Measurements from ENCODE around the gene IQSEC1. TPM values are rescaled to one million over a fixed set of nuclear protein-coding genes. Genes with fewer than 3 reads are reported as not detected.

IQSEC1 gene
- polyA plus RNA-seq, 3 donors = 29.8 to 35.8 (median 35.5) TPM

- no peak for DNase-seq (ENCODE audit: extremely low read depth in 1 of 11, low read depth in 9 of 11, low spot score in 4 of 11)
Observed at GRCh38 chr3:13015286-13016082, 57.7 kb downstream of the IQSEC1 start.

- no peak for DNase-seq (ENCODE audit: extremely low read depth in 1 of 11, low read depth in 9 of 11, low spot score in 4 of 11)
Observed at GRCh38 chr3:13014755-13015285, 58.4 kb downstream of the IQSEC1 start.

GRCh38 chr3:13013994-13014754, 59.1 kb downstream of the IQSEC1 start:
- DNase-seq (ENCODE audit: extremely low read depth in 1 of 11, low read depth in 9 of 11, low spot score in 4 of 11) = no peak

- no peak for DNase-seq (ENCODE audit: extremely low read depth in 1 of 11, low read depth in 9 of 11, low spot score in 4 of 11)
Observed at GRCh38 chr3:13013566-13013965, 59.7 kb downstream of the IQSEC1 start.

- DNase-seq (ENCODE audit: extremely low read depth in 1 of 11, low read depth in 9 of 11, low spot score in 4 of 11) = no peak
Observed at GRCh38 chr3:13013151-13013561, 60.1 kb downstream of the IQSEC1 start.

- DNase-seq (ENCODE audit: extremely low read depth in 1 of 11, low read depth in 9 of 11, low spot score in 4 of 11) = no peak
Observed at GRCh38 chr3:13012221-13012691, 61.0 kb downstream of the IQSEC1 start.

GRCh38 chr3:13011573-13012220, 61.5 kb downstream of the IQSEC1 start:
- no peak for DNase-seq (ENCODE audit: extremely low read depth in 1 of 11, low read depth in 9 of 11, low spot score in 4 of 11)

GRCh38 chr3:13010780-13011572, 62.3 kb downstream of the IQSEC1 start:
- DNase-seq (ENCODE audit: extremely low read depth in 1 of 11, low read depth in 9 of 11, low spot score in 4 of 11) = no peak

- DNase-seq (ENCODE audit: extremely low read depth in 1 of 11, low read depth in 9 of 11, low spot score in 4 of 11) = no peak
Observed at GRCh38 chr3:13009946-13010315, 63.3 kb downstream of the IQSEC1 start.

GRCh38 chr3:13009132-13009945, 63.9 kb downstream of the IQSEC1 start:
- no peak for DNase-seq (ENCODE audit: extremely low read depth in 1 of 11, low read depth in 9 of 11, low spot score in 4 of 11)

- no peak for DNase-seq (ENCODE audit: extremely low read depth in 1 of 11, low read depth in 9 of 11, low spot score in 4 of 11)
Observed at GRCh38 chr3:13008155-13008995, 64.9 kb downstream of the IQSEC1 start.

GRCh38 chr3:13007251-13007941, 65.8 kb downstream of the IQSEC1 start:
- DNase-seq (ENCODE audit: extremely low read depth in 1 of 11, low read depth in 9 of 11, low spot score in 4 of 11) = no peak

- DNase-seq (ENCODE audit: extremely low read depth in 1 of 11, low read depth in 9 of 11, low spot score in 4 of 11) = no peak
Observed at GRCh38 chr3:13006216-13006990, 66.8 kb downstream of the IQSEC1 start.

- no peak for DNase-seq (ENCODE audit: extremely low read depth in 1 of 11, low read depth in 9 of 11, low spot score in 4 of 11)
Observed at GRCh38 chr3:13005301-13005700, 67.9 kb downstream of the IQSEC1 start.

GRCh38 chr3:13004376-13004775, 68.9 kb downstream of the IQSEC1 start:
- no peak for DNase-seq (ENCODE audit: extremely low read depth in 1 of 11, low read depth in 9 of 11, low spot score in 4 of 11)

- no peak for DNase-seq (ENCODE audit: extremely low read depth in 1 of 11, low read depth in 9 of 11, low spot score in 4 of 11)
Observed at GRCh38 chr3:13003608-13004007, 69.6 kb downstream of the IQSEC1 start.

Data from renal cortex interstitium (tissue), 11 donors.